ENCODE results near the gene CDK3. TPM values are rescaled to one million over a fixed set of nuclear protein-coding genes. Genes with fewer than 3 reads are reported as not detected.

The CDK3 gene
- total and polyA plus RNA-seq, 2 experiments from 2014 or later, result 13.4 to 18.5 TPM

GRCh38 chr17:76022285-76022684 is 21.6 kb downstream of the CDK3 start:
- Histone ChIP-seq H3K4me1 (ENCODE audit: low read depth) (no peaks in the 10 kb centered on the region), H3K36me3 (no peaks in the 10 kb centered on the region), H3K27ac (no peak overlapping the region), H3K9me3 (ENCODE audit: low read depth) (no peaks in the 10 kb centered on the region), H3K27me3 (no peaks in the 10 kb centered on the region), H3K4me3 (no peak overlapping the region)
- no peak for DNase-seq (ENCODE audit: low read depth in 1 of 2, low spot score in 1 of 2)
- TF ChIP-seq CTCF (IDR thresholded peaks at IDR 0.05; ENCODE audit: low read depth, low read length), result no peak

- TF ChIP-seq CTCF (IDR thresholded peaks at IDR 0.05; ENCODE audit: low read depth, low read length), result no peak
- no peaks in the 10 kb centered on the region for H3K9me3 ChIP-seq (ENCODE audit: low read depth)
- H3K36me3 ChIP-seq, result no peaks in the 10 kb centered on the region
- no peaks in the 10 kb centered on the region for H3K27me3 ChIP-seq
- no peak for DNase-seq (ENCODE audit: low read depth in 1 of 2, low spot score in 1 of 2)
- no peak overlapping the region for H3K4me3 ChIP-seq
- no peak overlapping the region for H3K27ac ChIP-seq
- H3K4me1 ChIP-seq (ENCODE audit: low read depth), result no peaks in the 10 kb centered on the region
These were observed 22.6 kb downstream of the CDK3 start for GRCh38 chr17:76022973-76023899.

- Histone ChIP-seq H3K9me3 (ENCODE audit: low read depth) (no peaks in the 10 kb centered on the region), H3K4me3 (no peak overlapping the region), H3K36me3 (no peaks in the 10 kb centered on the region), H3K4me1 (ENCODE audit: low read depth) (peaks cover 2% of the 10 kb centered on the region), H3K27me3 (no peaks in the 10 kb centered on the region), H3K27ac (no peak overlapping the region)
- no peak for TF ChIP-seq CTCF (IDR thresholded peaks at IDR 0.05; ENCODE audit: low read depth, low read length)
- DNase-seq (ENCODE audit: low read depth in 1 of 2, low spot score in 1 of 2), result no peak
These were observed 23.2 kb downstream of the CDK3 start for GRCh38 chr17:76023900-76024237.

DNA sequence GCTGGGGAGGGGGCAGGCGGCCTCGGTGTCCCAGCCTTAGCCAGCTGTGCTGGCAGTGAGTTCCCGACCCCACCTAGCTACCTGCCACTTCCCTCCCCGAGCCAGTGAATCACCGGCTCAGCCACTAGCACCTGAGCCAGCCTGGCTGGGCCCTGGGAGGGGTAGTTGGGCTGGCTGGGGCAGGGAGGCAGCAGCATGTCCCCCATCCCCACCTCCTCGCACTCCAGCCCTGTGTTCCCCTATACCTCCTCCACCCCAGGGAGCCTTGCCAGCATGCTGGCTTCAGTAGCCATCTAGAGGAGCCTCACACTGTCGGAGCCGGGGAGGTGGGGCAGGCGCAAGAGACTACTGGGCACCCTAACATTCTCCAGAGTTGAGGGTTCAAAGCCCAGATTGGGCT is 23.7 kb downstream of the CDK3 start:
- Histone ChIP-seq H3K4me3 (no peak overlapping the region), H3K27ac (no peak overlapping the region), H3K9me3 (ENCODE audit: low read depth) (no peaks in the 10 kb centered on the region), H3K27me3 (no peaks in the 10 kb centered on the region), H3K36me3 (no peaks in the 10 kb centered on the region), H3K4me1 (ENCODE audit: low read depth) (peaks cover 7% of the 10 kb centered on the region)
- TF ChIP-seq CTCF (IDR thresholded peaks at IDR 0.05; ENCODE audit: low read depth, low read length), result no peak
- no peak for DNase-seq (ENCODE audit: low read depth in 1 of 2, low spot score in 1 of 2)

- H3K4me1 ChIP-seq (ENCODE audit: low read depth), result peaks cover 12% of the 10 kb centered on the region
- no peaks in the 10 kb centered on the region for H3K9me3 ChIP-seq (ENCODE audit: low read depth)
- TF ChIP-seq CTCF (IDR thresholded peaks at IDR 0.05; ENCODE audit: low read depth, low read length), result no peak
- H3K27me3 ChIP-seq, result no peaks in the 10 kb centered on the region
- no peak overlapping the region for H3K4me3 ChIP-seq
- DNase-seq (ENCODE audit: low read depth in 1 of 2, low spot score in 1 of 2), result no peak
- H3K27ac ChIP-seq, result no peak overlapping the region
- H3K36me3 ChIP-seq, result no peaks in the 10 kb centered on the region
These were observed 24.6 kb downstream of the CDK3 start for GRCh38 chr17:76025294-76025693.
